ENCODE results near the gene EPB41L4B.

DNA sequence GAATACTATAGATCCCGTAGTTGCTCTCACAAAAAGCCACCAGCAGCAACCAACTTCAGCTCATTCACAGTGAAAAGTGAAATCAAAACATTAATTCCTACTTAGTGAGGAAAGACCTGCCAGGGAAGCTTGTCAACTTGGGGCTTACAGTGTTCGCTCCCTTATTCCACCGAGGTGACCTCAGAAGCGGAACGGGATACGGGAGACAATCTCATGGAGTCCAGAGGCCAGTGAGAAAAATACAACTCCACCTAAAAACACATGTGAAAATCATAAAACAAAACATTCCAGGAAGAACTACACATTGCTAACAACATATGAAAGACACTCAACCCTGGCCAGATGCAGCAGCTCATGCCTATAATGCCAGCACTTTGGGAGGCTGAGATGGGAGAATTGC is 11.6 kb downstream of the EPB41L4B start:
- TF ChIP-seq EZH2phosphoT487 (IDR thresholded peaks at IDR 0.05; ENCODE audit: borderline replicate concordance) (no peak), CEBPB (IDR thresholded peaks at IDR 0.05; ENCODE audit: low read depth) (no peak), ZNF274 (IDR thresholded peaks at IDR 0.05; ENCODE audit: low read depth, low read length) (no peak), TCF7L2 (IDR thresholded peaks at IDR 0.05; ENCODE audit: borderline replicate concordance, extremely low read depth, insufficient read depth, insufficient read length) (no peak), MAX (IDR thresholded peaks at IDR 0.05) (no peak), POLR2AphosphoS5 (IDR thresholded peaks at IDR 0.05; ENCODE audit: low read depth, low read length) (no peak), CTCF (IDR thresholded peaks at IDR 0.05 in 2 of 3, conservative IDR thresholded peaks at IDR 0.05 in 1 of 3; ENCODE audit: borderline replicate concordance in 1 of 3, insufficient read depth in 1 of 3, low read depth in 2 of 3, low read length in 2 of 3) (no peak), JUND (IDR thresholded peaks at IDR 0.05) (no peak), ATF3 (IDR thresholded peaks at IDR 0.05) (no peak)
